PC-3 (cell line): Measurements from ENCODE around the gene CACNA1E.

Source experiments
- CTCF ChIP-seq: fragments of 300-600 bp; sonication (generic); conservative IDR thresholded peaks from 2 replicates; pipeline ENCODE4 v1.5.1; 2017; ENCODE audit warnings: antibody characterized with exemption, low read depth, mild to moderate bottlenecking, low read length
- EZH2 ChIP-seq: fragments of 300-600 bp; sonication (generic); IDR thresholded peaks from one replicate; pipeline ENCODE4 v1.6.1; 2017; ENCODE audit warnings: antibody characterized with exemption, mild to moderate bottlenecking, low read length; ENCODE audit not compliant: unreplicated experiment

GRCh38 chr1:181680871-181681270 lies 197.6 kb downstream of the CACNA1E start:
- no peak for TF ChIP-seq CTCF
- no peak for TF ChIP-seq EZH2
